Left ventricle myocardium inferior (tissue), 1 donor: ENCODE measurements around the gene MYO16. TPM values are rescaled to one million over a fixed set of nuclear protein-coding genes. Genes with fewer than 3 reads are reported as not detected.
A peak's percentile ranks its signal among the peaks of the same experiment; 100 is the strongest.

ENCODE experiments used
- DNase-seq: peaks from one replicate; pipeline ENCODE4 v3.0.0-alpha.2; 2020
- H3K27ac ChIP-seq: fragments of 200-600 bp; replicated peaks from 2 replicates; pipeline ENCODE4 v1.8.0; 2021
- H3K27me3 ChIP-seq: fragments of 200-600 bp; 2 replicates; pipeline ENCODE4 v1.8.0; 2021; ENCODE audit warnings: low read depth
- H3K36me3 ChIP-seq: fragments of 200-600 bp; 2 replicates; pipeline ENCODE4 v1.8.0; 2021
- H3K4me1 ChIP-seq: fragments of 200-600 bp; 2 replicates; pipeline ENCODE4 v1.8.0; 2021
- H3K4me3 ChIP-seq: fragments of 200-600 bp; 2 replicates; pipeline ENCODE4 v1.8.0; 2021; ENCODE audit warnings: mild to moderate bottlenecking, moderate library complexity
- H3K9me3 ChIP-seq: fragments of 200-600 bp; replicated peaks from 2 replicates; pipeline ENCODE4 v1.8.0; 2021
- intact Hi-C: fragments of 100-400 bp; cut with micrococcal nuclease; formaldehyde crosslinking; loops from one replicate; pipeline ENCODE4 v1.11.0; 2022
- total RNA-seq: library from RNA; stranded (reverse); fragmentation: NEBNext Ultra II Directional; extraction: Animal tissue kit (Norgen Biotek cat#: 25700); gene quantifications from one replicate; pipeline ENCODE4 v1.2.1, GENCODE V29; 2021
- TF ChIP-seq, protein P1 (sequence below): fragments of 200-600 bp; IDR thresholded peaks from 2 replicates; pipeline ENCODE4 v1.8.0; 2021; ENCODE audit warnings: antibody characterized with exemption, mild to moderate bottlenecking, borderline replicate concordance
- donor health status: DM: no; HTN: yes; CAD: no; lungs with severe emphysema.

Gene MYO16
- total RNA-seq, 1 donor from 2014 or later: 1.7 TPM

DNA sequence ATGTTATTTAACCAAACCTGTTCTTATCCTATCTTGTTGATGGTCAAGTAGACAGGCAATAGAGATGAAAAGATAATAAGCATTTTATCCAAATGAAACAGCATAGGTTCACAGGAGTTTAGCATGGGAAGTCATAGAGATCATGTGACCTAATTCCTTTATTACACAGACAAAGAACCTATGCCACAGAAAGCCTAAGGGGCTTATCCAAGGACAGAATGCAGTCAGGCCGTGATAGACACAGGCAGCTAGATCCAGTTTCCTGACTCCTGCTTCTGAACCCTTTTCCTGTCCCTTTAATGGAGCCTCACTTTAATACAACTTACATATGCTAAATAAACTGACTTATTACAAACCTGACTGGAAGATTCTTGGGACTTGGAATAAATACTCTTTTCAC lies 624.9 kb downstream of the MYO16 start:
- TF ChIP-seq, protein P1, sequence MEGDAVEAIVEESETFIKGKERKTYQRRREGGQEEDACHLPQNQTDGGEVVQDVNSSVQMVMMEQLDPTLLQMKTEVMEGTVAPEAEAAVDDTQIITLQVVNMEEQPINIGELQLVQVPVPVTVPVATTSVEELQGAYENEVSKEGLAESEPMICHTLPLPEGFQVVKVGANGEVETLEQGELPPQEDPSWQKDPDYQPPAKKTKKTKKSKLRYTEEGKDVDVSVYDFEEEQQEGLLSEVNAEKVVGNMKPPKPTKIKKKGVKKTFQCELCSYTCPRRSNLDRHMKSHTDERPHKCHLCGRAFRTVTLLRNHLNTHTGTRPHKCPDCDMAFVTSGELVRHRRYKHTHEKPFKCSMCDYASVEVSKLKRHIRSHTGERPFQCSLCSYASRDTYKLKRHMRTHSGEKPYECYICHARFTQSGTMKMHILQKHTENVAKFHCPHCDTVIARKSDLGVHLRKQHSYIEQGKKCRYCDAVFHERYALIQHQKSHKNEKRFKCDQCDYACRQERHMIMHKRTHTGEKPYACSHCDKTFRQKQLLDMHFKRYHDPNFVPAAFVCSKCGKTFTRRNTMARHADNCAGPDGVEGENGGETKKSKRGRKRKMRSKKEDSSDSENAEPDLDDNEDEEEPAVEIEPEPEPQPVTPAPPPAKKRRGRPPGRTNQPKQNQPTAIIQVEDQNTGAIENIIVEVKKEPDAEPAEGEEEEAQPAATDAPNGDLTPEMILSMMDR: no peak
- Histone ChIP-seq H3K4me3 (no peak overlapping the region), H3K4me1 (peaks cover 6% of the 10 kb centered on the region), H3K27me3 (no peaks in the 10 kb centered on the region), H3K27ac (no peak overlapping the region), H3K36me3 (no peaks in the 10 kb centered on the region), H3K9me3 (peaks cover 5% of the 10 kb centered on the region)
- intact Hi-C loops: no loop called here
- DNase-seq: no peak

DNA sequence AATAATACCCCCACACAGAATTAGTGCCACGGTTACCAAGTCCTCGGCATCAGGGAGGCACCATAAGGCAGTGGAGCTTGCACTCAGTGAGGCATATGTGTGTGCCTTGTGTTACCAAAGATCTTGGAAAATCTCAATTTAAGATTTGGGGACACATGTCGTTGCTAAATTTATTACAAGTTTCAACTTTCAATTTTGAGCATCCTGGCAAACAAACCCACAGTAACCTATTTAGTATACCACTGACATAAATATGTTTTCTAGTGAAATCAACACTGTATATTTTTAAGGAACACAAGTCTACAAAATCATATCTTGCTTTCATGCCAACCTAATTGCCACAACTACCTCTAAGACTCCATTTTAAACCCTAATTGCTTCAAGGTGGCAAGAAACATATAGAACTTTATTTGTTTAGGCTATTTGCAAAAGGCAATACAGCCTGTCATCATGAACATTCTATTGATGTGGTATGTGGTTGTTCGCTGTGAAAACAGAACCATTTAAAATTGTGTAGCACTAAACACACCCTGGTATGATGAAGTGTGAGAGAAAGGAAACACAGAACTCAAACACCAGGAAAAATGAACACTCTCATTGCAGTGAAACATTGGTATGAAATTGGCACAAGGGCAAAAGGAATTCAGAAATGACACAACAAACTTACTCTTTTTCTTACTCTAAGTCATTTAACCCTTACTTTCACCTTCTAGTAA lies 625.9 kb downstream of the MYO16 start:
- Histone ChIP-seq H3K27me3 (no peaks in the 10 kb centered on the region), H3K36me3 (no peaks in the 10 kb centered on the region), H3K4me3 (no peak overlapping the region), H3K9me3 (peaks cover 5% of the 10 kb centered on the region), H3K4me1 (peaks cover 6% of the 10 kb centered on the region), H3K27ac (peak overlapping the region; percentile 21)
- TF ChIP-seq, protein P1: no peak
- DNase-seq: no peak
- intact Hi-C loops: no loop called here

DNA sequence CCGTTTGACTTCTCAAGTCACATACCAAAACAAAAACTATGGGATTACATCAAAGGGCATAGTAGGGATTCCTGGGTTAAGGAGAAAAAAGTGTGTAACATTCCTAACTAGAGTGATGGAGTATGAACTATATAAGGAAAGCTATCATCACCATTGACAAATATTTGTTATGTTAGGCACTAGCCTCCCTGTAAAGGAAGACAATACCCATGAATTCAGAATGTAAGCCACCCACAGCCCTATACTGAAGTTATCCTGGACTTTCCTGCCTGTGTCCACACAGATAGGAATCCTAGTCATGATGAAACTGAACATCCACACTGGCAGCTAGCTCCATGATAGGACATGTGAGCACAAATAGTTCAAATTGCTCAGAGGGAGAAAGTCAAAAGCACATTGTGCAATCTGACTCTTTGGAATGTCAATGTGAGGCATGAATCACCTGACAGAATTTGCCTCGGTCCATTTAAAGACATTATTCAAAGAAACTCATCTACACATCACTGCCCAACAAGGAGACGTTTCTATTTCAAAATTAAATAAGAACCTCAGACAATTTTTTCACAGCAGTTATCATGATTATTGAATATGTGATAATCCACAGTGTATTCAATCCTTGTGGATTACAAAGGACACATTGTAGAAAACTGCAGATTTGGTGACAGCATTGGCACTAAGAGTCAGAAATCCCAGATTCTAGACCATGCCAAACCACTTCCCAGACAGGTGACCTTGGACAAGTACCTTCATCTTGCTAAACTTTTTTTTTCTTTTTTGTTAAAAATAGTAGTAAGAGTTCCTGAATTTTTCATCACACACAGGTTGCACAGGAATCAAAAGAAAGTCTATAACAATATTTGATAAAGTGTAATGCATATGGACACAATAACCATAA lies 627.7 kb downstream of the MYO16 start:
- no peaks in the 10 kb centered on the region for H3K27me3 ChIP-seq
- H3K4me3 ChIP-seq: no peak overlapping the region
- no peak for DNase-seq
- intact Hi-C loops: no loop called here
- H3K9me3 ChIP-seq: peaks cover 10% of the 10 kb centered on the region
- H3K36me3 ChIP-seq: no peaks in the 10 kb centered on the region
- H3K27ac ChIP-seq: peak overlapping the region; percentile 83
- peaks cover 6% of the 10 kb centered on the region for H3K4me1 ChIP-seq
- TF ChIP-seq, protein P1: no peak
